Loucy (cell line): ENCODE measurements around the gene NAA30.

Source experiments
- EZH2phosphoT487 ChIP-seq: fragments of 200-600 bp; IDR thresholded peaks from 2 replicates; pipeline ENCODE4 v1.6.1; 2018; ENCODE audit warnings: antibody characterized with exemption, mild to moderate bottlenecking, moderate library complexity, borderline replicate concordance
- TF ChIP-seq, protein P1 (sequence below): fragments of 200-600 bp; sonication (generic); conservative IDR thresholded peaks from 2 replicates; pipeline ENCODE4 v1.5.1; 2014; ENCODE audit warnings: mild to moderate bottlenecking, antibody characterized with exemption, low read length

DNA sequence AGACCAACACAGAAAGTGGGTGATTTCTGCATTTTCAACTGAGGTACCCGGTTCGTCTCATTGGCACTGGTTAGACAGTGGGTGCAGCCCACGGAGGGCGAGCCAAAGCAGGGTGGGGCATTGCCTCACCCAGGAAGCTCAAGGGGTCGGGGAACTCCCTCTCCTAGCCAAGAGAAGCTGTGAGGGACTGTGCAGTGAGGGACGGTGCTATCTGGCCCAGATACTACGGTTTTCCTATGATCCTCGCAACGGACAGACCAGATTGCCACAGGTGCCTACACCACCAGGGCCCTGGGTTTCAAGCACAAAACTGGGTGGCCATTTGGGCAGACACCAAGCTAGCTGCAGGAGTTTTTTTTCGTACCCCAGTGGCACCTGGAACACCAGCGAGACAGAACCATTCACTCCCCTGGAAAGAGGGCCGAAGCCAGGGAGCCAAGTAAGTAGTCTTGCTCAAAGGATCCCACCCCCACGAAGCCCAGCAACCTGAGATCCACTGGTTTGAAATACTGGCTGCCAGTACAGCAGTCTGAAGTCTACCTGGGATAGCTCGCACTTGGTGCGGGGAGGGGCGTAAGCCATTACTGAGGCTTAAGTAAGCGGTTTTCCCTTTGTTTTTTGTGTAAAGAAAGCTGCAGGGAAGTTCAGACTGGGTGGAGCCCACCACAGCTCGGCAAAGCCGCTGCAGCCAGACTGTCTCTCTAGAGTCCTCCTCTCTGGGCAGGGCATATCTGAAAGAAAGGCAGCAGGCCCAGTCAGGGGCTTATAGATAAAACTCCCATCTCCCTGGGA lies 25.5 kb upstream of the NAA30 start:
- TF ChIP-seq, protein P1, sequence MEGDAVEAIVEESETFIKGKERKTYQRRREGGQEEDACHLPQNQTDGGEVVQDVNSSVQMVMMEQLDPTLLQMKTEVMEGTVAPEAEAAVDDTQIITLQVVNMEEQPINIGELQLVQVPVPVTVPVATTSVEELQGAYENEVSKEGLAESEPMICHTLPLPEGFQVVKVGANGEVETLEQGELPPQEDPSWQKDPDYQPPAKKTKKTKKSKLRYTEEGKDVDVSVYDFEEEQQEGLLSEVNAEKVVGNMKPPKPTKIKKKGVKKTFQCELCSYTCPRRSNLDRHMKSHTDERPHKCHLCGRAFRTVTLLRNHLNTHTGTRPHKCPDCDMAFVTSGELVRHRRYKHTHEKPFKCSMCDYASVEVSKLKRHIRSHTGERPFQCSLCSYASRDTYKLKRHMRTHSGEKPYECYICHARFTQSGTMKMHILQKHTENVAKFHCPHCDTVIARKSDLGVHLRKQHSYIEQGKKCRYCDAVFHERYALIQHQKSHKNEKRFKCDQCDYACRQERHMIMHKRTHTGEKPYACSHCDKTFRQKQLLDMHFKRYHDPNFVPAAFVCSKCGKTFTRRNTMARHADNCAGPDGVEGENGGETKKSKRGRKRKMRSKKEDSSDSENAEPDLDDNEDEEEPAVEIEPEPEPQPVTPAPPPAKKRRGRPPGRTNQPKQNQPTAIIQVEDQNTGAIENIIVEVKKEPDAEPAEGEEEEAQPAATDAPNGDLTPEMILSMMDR, result no peak
- no peak for TF ChIP-seq EZH2phosphoT487
